NCI-H1417 (cell line): ENCODE results near the gene EXOC3.

Experiments used
- DNase-seq, 3 experiments: peaks; one replicate each; lab custom pipeline; 2025; lab: John Stamatoyannopoulos, UW

Gene EXOC3

DNA sequence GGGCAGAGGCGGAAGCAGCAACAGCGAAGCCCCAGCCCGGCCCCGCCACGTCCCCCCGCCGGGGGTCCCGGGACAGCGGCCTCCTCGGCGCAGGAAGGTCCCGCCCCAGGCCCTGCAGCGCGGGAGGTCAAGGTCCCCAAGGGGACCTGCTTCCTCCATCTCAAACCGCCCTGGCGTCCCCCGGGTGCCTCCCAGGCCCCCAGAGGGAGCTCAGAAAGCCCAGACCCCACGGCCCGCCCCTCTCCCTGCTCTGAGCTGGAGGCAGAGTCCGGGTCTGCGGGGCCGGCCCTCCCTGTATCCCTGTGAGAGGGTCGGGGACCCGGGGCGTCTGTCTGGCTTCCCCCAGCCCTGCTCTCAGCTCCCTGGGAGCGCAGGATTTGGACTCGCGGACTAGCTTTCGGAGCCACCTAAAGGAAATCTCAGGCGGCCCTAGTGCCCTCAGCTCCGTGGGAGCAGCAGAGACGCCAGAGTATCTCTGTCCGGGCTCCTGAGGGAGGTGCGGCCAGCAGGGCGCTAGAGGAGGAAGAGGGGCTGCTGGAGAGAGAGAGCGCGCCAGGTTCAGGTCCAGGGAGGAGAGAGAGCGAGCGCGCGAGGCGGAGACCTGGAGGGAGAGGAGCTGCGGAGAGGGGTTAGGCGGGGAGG lies 30.7 kb downstream of the EXOC3 start:
- DNase-seq, result peak in 2 of 3 experiments; percentile 76 to 84

DNA sequence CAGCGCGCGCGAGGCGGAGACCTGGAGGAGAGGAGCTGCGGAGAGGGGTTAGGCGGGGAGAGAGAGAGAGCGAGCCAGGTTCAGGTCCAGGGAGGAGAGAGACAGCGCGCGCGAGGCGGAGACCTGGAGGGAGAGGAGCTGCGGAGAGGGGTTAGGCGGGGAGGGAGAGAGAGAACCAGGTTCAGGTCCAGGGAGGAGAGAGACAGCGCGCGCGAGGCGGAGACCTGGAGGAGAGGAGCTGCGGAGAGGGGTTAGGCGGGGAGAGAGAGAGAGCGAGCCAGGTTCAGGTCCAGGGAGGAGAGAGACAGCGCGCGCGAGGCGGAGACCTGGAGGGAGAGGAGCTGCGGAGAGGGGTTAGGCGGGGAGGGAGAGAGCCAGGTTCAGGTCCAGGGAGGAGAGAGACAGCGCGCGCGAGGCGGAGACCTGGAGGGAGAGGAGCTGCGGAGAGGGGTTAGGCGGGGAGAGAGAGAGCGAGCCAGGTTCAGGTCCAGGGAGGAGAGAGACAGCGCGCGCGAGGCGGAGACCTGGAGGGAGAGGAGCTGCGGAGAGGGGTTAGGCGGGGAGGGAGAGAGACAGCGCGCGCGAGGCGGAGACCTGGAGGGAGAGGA lies 31.4 kb downstream of the EXOC3 start:
- DNase-seq, result peak in 1 of 3 experiments; percentile 55

DNA sequence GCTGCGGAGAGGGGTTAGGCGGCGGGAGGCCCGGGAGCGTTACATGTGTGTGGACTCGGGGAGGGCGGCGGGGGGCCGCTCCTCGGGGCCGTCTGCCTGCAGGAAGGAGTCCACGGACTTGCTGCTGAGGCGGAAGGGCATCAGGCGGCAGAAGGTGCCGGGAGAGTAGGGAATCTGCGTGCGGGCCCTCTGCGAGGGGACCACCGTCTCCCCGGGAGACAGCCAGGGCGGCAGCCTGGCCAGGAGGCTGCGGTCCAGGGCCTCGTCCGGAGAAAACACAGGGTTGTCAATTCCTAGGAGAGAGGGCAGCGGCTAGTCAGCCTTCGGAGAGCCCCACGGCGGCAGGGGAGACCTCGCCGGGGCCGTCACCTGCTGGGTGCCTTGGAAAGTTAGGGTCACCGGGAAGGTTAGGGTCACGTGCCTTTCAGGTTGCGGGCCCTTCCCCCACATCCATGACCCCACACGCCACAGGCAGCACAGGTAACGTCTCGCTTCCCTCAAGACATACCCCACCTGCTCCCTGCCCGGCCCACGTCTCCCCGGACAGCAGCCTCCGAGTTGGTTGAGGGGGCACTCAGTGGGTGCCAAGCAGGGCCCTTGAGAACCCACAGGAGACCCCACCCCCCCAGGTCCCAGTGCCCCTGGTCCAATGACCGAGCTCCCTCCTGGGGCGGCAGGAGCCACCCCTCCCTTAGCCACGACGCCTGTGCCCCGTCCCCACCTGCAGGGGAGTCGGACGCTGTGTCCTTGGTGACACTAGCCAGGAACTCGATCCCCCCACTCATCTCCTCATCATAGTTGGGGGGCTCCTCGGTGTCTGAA lies 32.1 kb downstream of the EXOC3 start:
- peak in 2 of 3 experiments; percentile 60 to 62 for DNase-seq

DNA sequence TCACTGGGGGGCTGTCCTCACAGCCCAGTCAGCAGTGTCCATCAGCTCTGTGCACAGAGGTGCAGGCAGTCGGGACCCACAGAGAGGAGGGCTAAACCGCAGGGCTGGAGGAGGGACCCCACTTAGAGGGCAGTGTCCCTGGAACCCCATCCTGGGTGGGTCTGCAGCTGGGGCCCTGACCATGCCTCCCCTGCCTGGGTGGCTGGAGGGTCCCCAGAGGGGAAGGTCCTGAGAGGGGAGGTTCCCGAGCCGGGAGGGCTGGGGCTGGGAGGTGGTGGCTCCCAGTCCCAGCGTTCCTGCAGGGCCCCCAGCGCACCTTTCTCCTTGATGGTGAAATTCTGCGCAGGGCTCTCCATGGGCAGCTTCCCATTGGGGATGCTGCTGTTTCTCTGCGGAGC lies 32.7 kb downstream of the EXOC3 start:
- DNase-seq, result no peak

DNA sequence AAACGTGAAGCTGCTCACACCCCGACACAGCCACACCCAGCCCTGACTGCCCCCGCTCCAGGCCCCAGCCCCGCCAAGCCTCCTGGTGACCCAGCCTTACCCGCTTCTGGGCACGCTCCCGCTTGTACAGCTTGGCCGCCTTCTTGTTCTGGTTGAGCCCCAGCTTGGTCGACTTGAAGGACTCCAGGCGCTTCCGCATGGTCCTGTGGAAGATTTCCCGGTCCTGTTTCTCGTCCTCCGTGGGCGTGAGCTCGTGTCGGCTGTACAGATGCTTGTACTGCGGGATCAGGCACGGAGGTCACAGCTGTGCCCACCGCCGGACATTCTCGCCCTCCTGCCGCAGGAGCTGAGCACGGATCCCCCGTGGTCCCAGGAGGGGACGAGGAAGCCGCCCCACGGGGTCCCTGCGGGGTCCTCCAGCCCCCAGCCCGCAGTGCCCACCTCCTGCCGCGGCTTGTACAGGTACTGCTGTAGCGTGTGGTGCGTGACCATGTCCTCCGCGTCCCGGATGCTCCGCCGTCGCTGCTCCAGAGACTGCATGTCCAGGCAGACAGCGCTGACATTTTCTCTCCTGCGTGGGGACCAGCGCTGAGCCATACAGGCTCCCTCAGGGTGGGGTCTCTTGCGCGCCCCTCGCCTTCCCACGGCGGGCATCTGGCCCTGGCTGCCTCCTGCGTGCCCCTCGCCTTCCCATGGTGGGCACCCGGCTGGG lies 33.3 kb downstream of the EXOC3 start:
- DNase-seq, result no peak

DNA sequence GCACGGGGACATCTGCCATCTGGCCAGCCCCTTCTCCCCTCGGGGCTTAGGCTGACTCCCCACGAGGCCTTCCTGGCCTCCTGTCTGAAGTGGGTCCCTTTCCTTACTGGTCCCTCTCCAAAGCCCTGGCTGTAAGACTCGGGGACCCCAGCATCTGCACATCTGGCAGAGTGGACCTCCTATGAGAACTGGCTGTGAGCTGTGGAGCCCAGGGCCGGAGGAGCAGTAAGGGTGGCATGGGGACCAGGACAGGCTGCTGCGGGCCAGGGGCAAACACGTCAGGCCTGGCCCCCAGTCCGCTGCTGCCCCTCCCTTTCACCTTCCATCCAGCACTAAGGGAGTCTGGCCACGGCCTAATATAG lies 33.8 kb downstream of the EXOC3 start:
- DNase-seq, result no peak

DNA sequence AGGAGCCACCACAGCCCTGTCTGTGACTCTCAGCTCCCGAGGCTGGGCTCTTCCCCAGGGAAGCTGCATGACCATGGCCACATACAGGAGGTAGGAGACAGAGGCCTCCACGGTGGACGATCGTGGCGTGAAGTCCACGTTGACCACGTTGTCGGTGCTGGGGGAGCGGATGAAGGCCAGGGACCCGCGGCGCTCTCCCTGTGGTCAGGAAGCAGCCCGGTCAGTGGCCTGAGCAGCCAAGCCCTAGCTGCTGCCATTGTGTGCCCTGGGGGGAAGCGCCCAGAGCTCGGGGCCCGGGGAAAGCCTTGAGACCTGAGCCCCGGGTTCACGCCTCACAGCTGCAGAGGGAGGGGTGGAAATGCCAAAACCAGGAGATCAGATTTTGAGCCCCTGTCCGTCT lies 34.3 kb downstream of the EXOC3 start:
- DNase-seq, result no peak

DNA sequence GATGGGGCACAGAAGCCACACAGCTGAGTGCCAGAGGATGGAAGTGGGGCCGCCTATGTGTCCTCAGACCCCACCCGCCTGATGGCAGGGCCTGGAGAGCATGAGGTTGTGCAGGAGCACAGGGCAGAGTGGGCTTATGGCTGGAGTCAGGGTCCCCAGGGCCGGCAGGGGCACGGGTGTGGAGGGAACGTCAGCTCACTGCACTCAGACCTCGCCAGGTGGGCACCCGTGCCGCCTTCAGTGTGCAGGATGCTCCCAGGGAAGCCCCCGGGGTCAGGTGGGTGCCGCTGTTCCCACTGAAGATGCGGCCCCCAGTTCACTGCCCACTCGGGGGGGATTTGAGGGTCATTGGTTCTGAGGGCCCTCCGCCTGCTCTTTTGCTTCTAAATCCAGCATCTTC lies 34.9 kb downstream of the EXOC3 start:
- DNase-seq, result no peak

DNA sequence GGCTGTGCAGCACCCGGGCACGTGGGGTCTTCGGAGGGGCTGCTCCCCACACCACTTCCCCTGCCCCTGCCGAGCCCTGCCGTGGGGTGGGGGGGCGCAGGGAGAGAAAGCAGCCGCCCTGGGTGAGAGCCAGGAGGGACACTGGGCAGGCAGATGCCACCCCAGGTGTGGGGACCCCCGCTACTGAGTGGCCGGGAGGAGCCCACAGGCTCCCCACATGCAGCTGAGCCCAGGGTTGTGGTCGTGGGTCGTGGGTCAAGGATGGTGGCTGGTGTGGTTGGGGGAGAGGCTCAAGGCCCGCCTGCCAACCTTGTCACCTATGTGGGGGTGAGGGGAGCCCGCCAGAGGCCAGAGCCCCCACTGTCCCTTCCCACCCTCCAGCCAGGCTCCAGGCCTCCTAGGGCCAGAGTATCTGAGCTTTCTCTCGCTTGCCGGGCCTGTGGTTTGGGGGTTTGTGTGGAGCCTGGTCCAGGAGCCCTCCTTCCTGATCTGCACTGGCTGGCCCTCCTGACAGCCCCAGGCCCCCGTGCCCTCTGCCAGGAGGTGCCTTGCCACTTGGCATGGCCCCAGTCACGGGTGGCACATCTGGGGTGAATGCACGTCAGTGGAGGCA lies 35.5 kb downstream of the EXOC3 start:
- no peak for DNase-seq

DNA sequence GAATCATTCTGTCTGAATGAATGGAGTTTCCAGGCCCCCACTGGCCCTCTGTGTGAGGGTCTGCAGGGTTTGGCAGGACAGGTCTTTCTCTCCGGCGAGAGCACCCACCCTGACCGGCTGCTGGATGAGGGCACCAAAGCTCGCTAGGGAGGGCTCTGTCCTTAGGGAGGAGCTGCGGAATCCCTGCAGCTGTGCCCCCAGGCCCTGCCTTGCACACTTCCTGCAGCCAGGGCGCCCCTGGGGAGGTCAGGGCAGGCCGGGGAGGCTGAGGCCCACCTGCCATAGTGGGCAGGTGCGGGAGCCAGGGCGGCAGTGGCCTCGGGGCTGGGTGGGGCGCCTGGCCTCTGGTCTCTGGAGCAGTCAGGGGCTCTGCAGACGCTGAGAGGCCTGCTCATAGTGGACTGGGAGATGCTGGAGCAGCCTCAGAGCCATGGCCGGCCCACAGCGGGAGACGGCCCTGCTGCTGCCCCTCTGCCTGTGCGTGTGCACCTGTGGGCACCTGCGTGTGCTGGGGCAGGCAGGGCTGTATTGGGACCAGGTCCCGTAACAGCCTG lies 36.1 kb downstream of the EXOC3 start:
- no peak for DNase-seq

DNA sequence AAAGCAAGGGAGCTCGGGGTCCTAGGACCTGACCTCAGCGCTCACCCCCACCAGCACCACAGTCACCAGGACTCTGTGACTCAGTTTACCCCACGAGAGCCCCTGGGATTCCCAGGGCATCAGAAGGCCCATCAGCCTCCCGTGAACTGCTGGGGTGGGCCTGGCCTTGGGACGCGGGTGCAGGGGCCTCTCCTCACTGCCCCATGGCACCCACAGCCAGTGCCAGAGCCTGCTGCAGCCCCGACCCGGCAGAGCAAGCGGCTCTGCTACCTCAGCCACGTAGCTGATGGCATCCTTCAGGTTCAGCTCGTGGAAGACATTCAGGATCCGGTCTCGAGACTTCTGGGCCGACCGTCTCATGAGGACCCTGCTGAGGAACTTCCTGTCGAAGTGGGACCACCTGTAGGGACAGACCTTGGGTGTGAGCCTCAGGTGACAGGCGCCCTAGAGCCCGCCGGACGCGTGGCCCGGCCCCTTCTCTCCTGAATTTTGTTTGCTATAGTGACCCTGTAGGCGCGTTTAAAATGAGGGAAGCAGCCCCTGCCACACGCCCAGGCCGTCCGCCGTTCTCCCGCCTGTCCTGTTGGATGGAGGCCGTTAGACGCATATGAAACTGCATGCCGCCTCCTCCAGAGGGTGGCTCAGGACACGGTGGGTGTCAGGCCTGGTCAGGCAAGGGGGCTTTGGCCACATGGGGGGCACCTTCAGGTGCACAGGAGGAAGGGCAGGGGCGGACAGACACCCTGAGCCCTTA lies 36.8 kb downstream of the EXOC3 start:
- DNase-seq, result no peak

DNA sequence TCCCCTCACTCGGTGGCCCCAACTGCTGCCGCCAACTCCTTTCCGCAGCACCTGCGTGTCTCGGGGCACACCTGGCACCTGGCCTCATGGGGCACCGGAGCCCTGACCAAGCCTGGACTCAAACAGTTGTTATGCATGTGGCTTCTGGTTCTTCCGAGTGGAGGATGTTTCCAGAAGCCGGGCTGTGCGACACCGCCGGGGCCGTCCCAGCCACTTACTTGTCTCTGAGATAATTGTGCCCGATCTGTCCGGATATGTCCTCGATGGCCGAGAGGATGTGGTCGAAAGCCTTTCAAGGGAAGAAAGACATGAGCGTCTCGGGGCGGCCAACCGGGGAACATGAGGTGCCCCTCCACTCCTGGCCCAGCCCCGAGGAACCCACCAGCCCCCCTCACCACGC lies 38.4 kb downstream of the EXOC3 start:
- DNase-seq, result no peak

DNA sequence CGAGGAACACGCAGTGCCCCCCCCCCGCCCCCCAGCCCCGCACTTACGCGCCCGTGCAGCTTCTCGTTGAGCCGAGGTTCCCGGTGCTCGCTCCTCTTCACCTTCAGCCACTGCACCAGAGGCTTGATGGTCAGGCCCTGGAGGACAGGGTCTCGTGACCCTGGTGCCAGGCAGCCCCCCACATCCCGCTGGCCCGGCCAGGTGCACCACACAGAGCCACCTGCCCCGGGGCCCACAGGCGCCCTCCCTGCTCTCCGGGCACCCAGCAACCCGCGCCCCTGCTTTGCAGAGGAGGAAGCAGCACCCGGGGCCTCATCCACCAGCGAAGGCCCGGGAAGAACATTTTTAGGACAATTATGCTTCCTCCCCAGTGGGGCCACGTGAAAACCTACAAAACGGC lies 39.0 kb downstream of the EXOC3 start:
- no peak for DNase-seq

DNA sequence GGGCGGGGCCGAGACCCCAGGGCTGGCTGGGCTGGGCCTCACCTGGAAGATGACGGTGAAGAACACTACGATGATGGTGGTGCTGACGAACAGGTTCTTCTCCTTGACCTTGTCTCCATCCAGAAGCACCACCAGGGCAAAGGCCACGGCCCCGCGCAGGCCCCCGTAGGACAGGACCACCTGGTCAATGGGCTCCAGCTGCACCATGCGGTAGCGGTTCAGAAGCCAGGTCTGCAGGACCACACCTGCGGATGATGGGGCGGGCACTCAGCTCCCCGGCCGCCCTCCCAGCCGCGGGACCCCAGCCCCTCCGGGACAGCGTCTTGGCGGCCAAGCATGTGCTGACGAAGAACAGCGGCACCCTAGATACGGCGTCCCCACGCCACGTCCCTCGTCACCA lies 39.5 kb downstream of the EXOC3 start:
- no peak for DNase-seq

DNA sequence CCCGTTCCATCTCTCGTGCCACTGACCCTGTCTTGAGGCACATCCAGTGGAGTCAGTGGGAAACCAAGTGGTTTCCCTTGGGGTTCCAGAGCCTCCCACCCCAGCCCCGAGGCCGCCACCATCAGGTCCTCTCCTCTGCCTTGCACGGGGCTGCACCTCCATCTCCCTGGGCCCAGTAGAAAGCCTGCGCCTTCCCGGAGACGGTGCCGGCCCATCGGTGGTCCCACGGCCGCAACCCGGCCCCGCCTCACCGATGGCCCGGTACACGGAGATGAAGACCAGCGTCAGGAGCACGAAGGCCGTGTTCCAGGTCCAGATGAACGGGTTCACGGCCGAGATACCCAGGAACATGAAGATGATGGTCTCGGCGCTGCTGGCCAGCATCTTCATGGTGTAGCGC lies 40.0 kb downstream of the EXOC3 start:
- DNase-seq, result no peak

DNA sequence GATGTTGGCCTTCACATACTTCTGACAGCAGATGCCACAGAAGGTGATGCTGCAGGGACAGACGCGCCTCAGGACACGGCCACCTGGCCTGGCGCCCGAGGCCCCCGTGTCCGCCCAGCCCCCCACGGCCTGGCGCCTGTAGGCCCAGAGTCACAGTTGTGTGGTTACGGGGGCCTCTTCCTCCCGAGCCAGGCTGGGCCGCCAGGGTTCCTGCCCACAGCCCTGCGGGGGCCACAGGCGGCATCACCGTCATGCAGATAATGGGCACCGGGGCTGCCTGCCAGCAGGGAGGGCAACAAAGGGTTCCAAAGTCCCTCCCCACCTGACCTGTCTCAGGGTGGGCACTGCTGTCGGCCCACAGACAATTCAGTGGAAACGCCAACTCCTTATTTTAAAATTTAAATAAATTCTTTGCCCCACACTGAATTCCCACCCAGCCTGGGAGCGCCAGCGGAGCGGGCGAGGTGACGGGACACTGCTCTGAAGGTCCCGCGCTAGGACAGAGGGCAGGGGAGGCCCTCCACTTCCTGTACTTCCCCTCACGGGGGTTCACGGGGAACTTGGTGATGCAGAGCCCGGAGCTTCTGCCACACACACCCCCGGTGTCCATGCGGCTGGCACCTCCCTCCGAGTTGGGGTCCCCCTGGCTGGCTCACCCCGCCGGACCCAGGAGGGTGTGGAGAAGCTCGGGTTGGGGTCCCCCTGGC lies 40.6 kb downstream of the EXOC3 start:
- no peak for DNase-seq

DNA sequence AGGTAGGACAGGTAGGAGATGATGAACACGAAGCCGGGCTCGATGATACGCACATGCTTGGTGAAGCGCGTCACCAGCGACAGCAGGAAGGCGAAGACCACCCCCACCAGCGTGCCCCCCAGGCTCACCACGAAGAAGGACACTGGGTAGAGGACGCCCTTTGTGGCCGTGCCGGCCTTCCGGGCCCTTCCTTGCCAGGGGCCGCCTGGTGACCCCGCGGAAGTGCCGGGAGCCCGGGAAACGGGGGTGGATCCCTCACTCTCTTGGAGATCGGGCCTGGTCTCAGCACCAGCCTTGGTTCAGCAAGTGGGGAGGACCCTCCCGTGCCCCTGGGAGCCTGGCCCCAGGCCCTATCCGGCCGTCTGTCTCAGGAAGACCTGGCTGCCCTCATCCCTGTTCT lies 41.6 kb downstream of the EXOC3 start:
- no peak for DNase-seq

DNA sequence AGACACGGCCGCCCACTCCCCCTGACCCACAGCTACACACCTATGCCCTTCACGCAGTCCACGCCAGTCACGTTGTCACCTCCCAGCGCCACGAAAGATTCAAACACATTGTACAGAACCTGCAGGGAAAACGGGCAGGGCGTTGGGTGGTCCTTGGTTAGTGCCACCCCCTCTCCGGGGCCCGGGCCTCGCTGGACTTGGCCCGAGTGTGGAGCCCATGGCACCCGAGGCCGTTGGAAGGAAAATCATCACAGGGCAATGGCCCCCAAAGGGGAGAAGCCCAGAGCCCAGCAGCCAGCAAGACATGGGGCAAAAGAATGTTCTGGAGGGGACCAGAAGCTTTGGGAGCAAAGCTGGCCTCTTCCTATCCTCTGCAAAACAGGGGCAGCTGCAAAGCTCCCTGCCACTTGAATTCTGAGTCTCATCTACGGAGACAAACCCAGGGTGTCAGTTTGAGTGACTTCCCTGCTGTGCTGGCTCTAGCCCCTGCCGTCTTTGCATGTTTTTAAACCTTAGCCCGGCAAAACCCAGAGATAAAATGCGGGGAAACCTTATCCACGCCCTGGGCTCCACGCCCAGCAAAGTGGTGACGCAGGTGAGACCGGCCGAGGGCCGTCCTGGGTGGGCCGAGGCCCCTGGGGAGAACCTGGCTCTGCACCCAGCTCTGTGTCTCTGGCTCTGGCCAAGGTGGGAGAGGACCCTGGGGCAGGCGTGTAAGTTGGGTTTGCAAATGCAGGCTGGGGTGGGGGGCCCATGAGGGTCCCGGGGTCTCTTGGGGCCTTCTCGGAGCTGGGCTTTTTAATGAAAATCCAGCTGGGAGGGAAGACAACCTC lies 42.4 kb downstream of the EXOC3 start:
- peak in 1 of 3 experiments; percentile 41 for DNase-seq

DNA sequence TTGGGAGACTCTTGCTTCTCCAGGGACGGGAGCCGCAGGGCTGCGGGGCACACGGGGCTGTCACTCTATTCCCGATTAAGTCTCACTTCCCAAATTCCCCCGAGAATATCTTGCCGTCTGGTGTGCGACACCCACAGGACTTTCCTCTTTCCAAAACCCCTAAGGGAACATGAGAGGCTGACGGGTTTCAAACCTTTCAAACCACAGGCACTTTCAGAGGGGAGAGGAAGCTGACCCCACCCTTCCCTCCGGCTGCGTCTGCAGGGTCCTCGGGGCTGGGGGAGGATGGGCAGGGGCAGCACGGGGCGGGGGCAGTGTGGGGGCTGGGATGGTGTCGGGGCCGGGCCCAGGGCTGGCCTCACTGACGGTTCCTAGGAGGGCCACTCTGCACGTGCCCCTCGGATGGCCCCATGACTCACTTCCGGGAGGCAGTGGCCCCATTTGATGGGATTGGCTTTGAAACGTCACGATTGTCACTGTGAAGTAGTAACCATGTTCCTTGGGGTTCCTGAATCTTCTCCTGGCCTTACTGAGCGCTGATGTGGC lies 43.0 kb downstream of the EXOC3 start:
- no peak for DNase-seq
